Glutamatergic neuron (in vitro differentiated cells): ENCODE results near the gene MELK. TPM values are rescaled to one million over a fixed set of nuclear protein-coding genes. Genes with fewer than 3 reads are reported as not detected.

Experiments used
- DNase-seq: peaks from one replicate; pipeline ENCODE4 v3.0.0; 2022
- H3K27ac Mint-ChIP-seq: one replicate; pipeline ENCODE4 v1.8.0; 2020; ENCODE audit warnings: mild to moderate bottlenecking, mixed read lengths, inconsistent platforms; ENCODE audit not compliant: unreplicated experiment
- H3K27me3 Mint-ChIP-seq: one replicate; pipeline ENCODE4 v1.8.0; 2020; ENCODE audit warnings: mild to moderate bottlenecking, moderate library complexity, mixed read lengths, inconsistent platforms; ENCODE audit not compliant: unreplicated experiment
- H3K36me3 Mint-ChIP-seq: one replicate; pipeline ENCODE4 v1.8.0; 2020; ENCODE audit warnings: mild to moderate bottlenecking, mixed read lengths, inconsistent platforms; ENCODE audit not compliant: unreplicated experiment
- H3K4me1 Mint-ChIP-seq: one replicate; pipeline ENCODE4 v1.8.0; 2020; ENCODE audit warnings: mild to moderate bottlenecking, low read depth, mixed read lengths, inconsistent platforms; ENCODE audit not compliant: unreplicated experiment
- H3K4me3 Mint-ChIP-seq: one replicate; pipeline ENCODE4 v1.8.0; 2020; ENCODE audit warnings: mild to moderate bottlenecking, mixed read lengths, inconsistent platforms; ENCODE audit not compliant: unreplicated experiment
- H3K9me3 Mint-ChIP-seq: one replicate; pipeline ENCODE4 v1.8.0; 2020; ENCODE audit warnings: mild to moderate bottlenecking, moderate library complexity, mixed read lengths, inconsistent platforms; ENCODE audit not compliant: unreplicated experiment
- CTCF ChIP-seq: fragments of 200-600 bp; sonication (generic); IDR thresholded peaks from one replicate; pipeline ENCODE4 v1.5.0; 2021; ENCODE audit not compliant: partially characterized antibody, unreplicated experiment
- total RNA-seq: library from RNA; stranded (reverse); fragmentation: NEBNext Ultra II Directional; extraction: Animal tissue kit (Norgen Biotek cat#: 25700); gene quantifications from one replicate; pipeline ENCODE4 v1.2.1, GENCODE V29; 2021; ENCODE audit not compliant: unreplicated experiment

The MELK gene
- total RNA-seq, 1 donor from 2014 or later, result 7.2 TPM

GRCh38 chr9:36576866-36577265, 4.2 kb downstream of the MELK start:
- no peak for TF ChIP-seq CTCF
- peaks cover 1% of the 10 kb centered on the region for H3K27me3 Mint-ChIP-seq
- no peak for DNase-seq
- no peaks in the 10 kb centered on the region for H3K4me1 Mint-ChIP-seq
- H3K9me3 Mint-ChIP-seq, result peaks cover 1% of the 10 kb centered on the region
- H3K4me3 Mint-ChIP-seq, result no peak overlapping the region
- no peak overlapping the region for H3K27ac Mint-ChIP-seq
- no peaks in the 10 kb centered on the region for H3K36me3 Mint-ChIP-seq

DNA sequence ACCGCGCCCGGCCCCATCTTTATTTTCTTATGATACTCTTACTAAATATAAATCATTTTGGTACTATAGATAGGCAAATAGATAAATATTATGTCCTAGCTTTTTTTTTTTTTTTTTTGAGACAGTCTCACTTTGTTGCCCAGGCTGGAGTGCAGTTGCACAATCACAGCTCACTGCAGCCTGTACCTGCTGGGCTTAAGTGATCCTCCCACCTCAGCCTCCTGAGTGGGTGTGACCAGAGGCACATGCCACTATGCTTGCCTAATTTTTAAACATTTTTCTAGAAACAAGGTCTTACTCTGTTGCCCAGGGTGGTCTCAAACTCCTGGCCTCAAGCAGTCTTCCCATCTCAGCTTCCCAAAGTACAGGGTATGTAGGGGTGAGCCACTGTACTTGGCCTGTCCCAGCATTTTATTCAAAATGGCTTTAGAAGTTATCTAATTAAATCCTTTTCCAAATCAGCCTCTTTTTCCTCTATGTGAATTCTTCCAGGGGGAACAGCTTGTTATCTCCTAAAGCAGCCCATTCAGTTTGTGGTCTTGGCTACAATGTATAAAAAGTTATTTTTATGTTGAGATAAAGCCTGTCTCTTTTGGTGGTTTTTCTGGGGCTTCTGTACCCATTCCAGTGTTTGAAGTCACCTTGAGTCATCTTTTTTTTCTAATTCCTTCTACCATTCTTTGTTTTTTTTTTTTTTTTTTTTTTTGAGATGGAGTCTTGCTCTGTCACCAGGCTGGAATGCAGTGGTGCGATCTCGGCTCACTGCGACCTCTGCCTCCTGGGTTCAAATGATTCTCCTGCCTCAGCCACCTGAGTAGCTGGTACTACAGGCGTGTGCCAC, 12.1 kb downstream of the MELK start:
- H3K4me3 Mint-ChIP-seq, result no peak overlapping the region
- no peaks in the 10 kb centered on the region for H3K4me1 Mint-ChIP-seq
- H3K36me3 Mint-ChIP-seq, result no peaks in the 10 kb centered on the region
- H3K9me3 Mint-ChIP-seq, result no peaks in the 10 kb centered on the region
- TF ChIP-seq CTCF, result no peak
- H3K27ac Mint-ChIP-seq, result no peak overlapping the region
- no peaks in the 10 kb centered on the region for H3K27me3 Mint-ChIP-seq
- no peak for DNase-seq

GRCh38 chr9:36590231-36590630, 17.5 kb downstream of the MELK start:
- Mint-ChIP-seq H3K27ac (no peak overlapping the region), H3K9me3 (no peaks in the 10 kb centered on the region), H3K27me3 (no peaks in the 10 kb centered on the region), H3K4me1 (no peaks in the 10 kb centered on the region), H3K4me3 (no peak overlapping the region), H3K36me3 (no peaks in the 10 kb centered on the region)
- DNase-seq, result no peak
- TF ChIP-seq CTCF, result no peak

DNA sequence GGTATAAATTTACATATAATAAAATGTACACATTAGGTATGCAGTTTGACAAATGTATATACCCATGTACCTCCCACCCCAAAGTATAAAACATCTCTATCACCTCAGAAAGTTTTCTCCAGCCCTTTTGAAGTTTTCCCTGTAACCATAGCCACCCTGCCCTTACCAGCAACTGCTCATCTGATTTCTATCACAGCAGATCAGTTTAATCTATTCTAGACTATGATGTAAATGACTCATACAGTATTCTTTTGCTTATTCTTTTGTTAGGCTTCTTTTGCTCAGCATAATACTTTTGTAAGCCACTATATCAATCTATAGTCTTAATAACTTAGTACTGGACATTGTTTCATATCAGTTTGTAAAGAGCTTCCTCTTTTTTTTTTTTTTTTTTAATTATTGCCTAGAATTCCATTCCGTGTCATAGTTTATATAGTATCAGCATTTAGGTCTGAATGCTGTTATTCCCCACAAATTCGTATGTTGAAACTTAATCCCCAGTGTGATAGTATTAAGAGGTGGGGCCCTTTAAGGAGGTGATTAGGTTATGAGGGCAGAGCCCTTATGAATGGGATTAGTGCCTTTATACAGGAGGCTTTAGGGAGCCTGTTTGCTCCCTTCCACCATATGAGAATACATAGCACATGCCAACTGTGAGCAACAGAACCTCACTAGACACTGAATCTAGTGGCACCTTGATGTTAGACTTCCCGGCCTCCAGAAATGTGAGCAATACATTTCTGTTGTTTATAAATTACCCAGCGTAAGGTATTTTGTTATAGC, 20.3 kb downstream of the MELK start:
- Mint-ChIP-seq H3K4me1 (no peaks in the 10 kb centered on the region), H3K36me3 (no peaks in the 10 kb centered on the region), H3K27me3 (no peaks in the 10 kb centered on the region), H3K4me3 (no peak overlapping the region), H3K27ac (no peak overlapping the region), H3K9me3 (no peaks in the 10 kb centered on the region)
- TF ChIP-seq CTCF, result no peak
- no peak for DNase-seq

- Mint-ChIP-seq H3K4me3 (no peak overlapping the region), H3K27ac (no peak overlapping the region), H3K27me3 (no peaks in the 10 kb centered on the region), H3K36me3 (no peaks in the 10 kb centered on the region), H3K9me3 (no peaks in the 10 kb centered on the region), H3K4me1 (no peaks in the 10 kb centered on the region)
- DNase-seq, result no peak
- TF ChIP-seq CTCF, result no peak
Measured at GRCh38 chr9:36594213-36594612, 21.5 kb downstream of the MELK start.
